ENCODE measurements around the gene MSS51.
"Not testable (repeated sequence)": the region's sequence is repeated elsewhere in the genome, so short reads cannot be mapped to it uniquely, and the experiment has no call there.

MSS51 gene

DNA sequence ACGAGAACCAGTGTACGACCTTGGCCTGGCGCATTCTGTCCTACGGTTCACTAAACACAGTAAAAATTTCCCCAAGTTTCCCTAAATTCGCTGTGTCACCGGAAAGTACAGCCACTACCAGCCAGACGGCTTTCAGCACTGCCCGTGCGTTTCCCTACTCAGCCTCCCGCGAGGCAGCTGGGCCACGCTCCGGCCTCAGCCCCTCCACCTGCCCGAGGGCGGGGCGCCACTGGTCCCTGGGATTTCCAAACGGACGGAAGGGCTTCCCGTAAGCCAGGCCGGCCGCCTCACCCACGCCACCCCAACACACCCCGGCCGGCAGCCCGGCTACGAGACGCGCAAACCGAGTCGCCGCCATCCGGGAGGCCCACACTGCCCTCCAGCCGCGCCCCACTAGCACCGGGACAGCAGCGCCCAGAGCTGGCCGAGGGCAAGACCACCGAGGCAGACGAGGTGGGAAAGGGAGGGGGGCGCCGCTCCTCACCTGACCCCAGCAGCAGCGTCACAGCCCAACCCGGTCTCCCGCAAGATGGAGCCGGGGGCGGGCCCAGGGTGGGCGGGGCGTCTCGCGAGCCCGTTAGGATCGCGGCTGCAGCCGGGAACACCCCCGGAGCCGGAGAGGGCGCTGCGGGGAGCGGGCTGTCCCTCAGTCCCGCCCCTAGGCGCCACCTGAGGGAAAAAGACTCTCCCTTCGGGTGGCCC, 19.7 kb downstream of the MSS51 start, which contains the start of gene ANXA7:
ANXA7 (minus strand) TSS at position 531 of the 702 bp plus-strand sequence. CDS start 13,202 bp downstream, outside the sequence.
- DNase-seq, result peak; percentile 33

DNA sequence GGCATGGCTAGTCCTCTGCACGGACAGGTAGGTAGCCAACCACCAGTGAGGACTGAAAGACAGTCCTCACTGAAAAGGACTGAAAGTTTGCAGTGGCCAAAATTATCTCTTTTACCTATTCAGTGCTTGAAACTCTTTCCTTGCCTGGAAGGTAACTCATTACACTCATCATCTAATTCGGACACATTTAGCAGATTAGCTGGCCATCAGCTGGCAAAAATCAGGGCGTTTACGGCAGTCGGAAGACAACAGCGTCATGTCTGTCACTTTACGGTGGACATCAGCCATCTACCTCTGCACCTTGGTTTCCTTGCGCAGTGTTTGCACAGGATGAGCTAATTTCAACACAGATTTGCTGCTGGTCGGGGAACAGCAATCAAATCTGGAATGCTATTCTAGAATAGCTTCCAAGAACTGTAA, 20.2 kb downstream of the MSS51 start:
- DNase-seq, result no peak

DNA sequence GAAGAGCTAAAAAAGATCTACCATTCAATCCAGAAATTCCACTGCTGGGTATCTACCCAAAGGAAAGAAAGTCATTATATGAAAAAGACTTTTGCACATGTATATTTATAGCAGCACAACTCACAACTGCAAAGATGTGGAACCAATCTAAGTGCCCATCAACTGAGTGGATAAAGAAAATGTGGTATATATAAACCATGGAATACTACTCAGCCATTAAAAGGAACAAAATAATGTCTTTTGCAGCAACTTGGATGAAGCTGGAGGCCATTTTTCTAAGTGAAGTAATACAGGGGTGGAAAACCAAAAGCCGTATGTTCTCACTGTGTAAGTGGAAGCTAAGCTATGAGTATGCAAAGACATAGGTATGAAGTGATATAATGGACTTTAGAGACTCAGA, 22.5 kb downstream of the MSS51 start:
- DNase-seq, result no peak

GRCh38 chr10:73408978-73409521, 24.3 kb downstream of the MSS51 start:
- no peak for DNase-seq

GRCh38 chr10:73408061-73408460, 25.3 kb downstream of the MSS51 start:
- DNase-seq, result no peak

DNA sequence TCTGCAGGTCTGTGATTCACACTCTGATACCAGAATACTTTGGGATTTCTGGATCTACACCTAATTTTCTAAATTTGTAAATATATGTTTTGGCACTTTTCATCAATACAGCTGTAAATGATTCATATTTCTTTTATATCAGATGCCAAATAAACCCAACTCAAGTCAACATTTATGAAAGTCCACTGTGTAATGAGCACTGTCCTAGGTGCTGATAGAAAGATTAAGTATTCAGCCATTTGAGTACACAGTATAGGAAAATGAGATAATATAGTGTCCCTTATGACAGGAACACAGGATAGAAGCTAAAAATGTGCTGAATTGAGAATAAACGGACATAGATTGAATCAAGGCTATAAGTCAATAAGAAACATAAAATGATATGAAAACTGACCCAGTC, 25.9 kb downstream of the MSS51 start:
- DNase-seq, result no peak

DNA sequence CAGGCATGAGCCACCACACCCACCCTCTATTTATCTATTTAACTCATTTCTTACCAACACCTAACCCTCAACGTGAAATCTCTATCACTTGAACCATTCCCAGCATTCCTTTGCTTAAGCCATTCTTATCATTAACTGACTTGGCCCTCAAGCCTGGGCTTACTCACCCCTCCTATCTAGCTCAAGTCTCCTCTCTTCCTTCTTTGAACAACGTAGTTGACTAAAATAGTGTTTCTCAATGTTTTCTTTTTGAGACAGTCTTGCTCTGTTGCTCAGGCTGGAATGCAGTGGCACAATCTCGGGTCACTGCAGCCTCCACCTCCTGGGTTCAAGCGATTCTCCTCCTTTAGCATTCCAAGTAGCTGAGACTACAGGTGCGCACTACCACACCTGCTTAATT, 26.5 kb downstream of the MSS51 start:
- no peak for DNase-seq

- DNase-seq, result no peak
These were observed 27.8 kb downstream of the MSS51 start for GRCh38 chr10:73405556-73405955.

GRCh38 chr10:73404690-73405089, 28.7 kb downstream of the MSS51 start:
- no peak for DNase-seq

- no peak for DNase-seq
These were observed 31.7 kb downstream of the MSS51 start for GRCh38 chr10:73401636-73402035.

GRCh38 chr10:73399063-73399462, 34.3 kb downstream of the MSS51 start:
- no peak for DNase-seq

GRCh38 chr10:73398024-73398423, 35.3 kb downstream of the MSS51 start:
- no peak for DNase-seq

DNA sequence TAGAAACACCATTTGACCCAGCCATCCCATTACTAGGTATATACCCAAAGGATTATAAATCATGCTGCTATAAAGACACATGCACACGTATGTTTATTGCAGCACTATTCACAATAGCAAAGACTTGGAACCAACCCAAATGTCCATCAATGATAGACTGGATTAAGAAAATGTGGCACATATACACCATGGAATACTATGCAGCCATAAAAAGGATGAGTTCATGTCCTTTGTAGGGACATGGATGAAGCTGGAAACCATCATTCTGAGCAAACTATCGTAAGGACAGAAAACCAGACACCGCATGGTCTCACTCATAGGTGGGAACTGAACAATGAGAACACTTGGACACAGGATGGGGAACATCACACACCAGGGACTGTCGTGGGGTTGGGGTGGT, 39.0 kb downstream of the MSS51 start:
- not testable (repeated sequence) for DNase-seq

DNA sequence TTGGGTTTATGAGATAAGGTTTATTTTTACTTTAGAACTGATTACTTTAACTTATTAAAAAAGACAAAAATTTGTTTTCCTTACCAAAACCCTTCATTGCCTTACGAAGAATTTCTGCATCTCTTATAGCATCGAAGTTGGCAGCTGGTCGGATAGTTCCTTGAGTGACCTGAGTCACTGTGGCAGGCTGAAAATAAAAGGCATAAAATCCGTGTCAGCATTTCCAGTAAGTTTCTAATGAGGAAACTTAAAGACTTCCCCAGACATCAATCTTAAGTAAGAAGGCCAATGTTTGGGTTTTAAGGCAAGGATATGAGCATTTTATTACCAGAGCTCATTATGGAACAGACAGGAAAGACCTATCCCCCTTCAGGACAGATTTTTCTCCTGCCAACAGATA, 45.1 kb downstream of the MSS51 start:
- no peak for DNase-seq

- no peak for DNase-seq
These were observed 46.8 kb downstream of the MSS51 start for GRCh38 chr10:73386583-73386982.

DNA sequence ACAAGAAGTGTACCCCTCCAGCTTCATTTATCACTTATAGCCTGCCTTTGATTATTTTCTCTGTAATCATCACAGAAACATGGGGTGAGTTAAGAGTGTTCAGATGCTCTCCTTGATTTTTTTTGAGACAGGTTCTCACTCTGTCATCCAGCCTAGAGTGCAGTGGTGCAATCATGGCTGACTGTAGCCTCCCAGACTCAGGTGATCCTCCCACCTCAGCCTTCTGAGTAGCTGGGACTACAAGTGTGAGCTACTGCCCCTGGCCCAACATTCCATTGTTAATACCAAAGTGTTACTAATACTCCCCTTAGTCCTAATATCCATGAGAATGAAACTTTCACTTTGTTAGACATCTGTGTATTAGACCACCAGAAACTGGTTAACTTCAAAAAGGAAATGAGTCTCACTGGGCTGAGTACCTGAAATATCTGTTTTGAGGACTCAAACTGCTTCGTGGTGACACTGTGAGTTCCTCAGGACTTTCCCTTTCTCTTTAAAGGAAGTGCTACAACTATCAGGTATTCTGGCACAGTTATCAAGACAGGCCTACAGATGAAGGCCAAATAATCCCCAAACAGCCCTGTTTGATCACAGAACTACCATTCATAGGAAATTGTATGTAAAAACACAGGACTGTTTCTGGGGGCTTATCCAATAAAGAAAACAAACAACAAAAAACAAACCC, 54.2 kb downstream of the MSS51 start:
- DNase-seq, result no peak

DNA sequence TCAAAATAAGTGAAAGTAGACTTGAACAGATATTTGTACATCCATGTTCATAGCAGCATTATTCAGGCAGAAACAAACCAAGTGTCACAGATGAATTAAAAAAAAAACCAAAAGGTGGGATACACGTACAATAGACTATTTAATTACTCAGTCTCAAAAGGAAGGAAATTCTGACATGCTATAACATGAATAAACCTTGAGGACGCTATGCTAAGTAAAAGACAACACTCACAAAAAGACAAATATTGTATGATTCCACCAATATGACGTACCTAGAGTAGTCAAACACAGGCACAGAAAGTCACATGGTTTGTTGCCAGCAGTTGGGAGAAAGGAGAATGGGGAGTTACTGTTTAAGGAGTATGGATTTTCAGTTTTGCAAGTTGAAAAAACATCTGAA, 56.7 kb downstream of the MSS51 start:
- no peak for DNase-seq

Measured in NCI-H1417 treated with DMSO at 0.1 percent for 48 hours (cell line).